CD4-positive, alpha-beta T cell treated with Interferon gamma for 1 hour (primary cell): ENCODE data around the gene SMIM20.
"Not testable (repeated sequence)": the region's sequence is repeated elsewhere in the genome, so short reads cannot be mapped to it uniquely, and the experiment has no call there.

Experiments used
- DNase-seq: peaks from one replicate; pipeline ENCODE4 v3.0.0-alpha.2; 2020

The SMIM20 gene

DNA sequence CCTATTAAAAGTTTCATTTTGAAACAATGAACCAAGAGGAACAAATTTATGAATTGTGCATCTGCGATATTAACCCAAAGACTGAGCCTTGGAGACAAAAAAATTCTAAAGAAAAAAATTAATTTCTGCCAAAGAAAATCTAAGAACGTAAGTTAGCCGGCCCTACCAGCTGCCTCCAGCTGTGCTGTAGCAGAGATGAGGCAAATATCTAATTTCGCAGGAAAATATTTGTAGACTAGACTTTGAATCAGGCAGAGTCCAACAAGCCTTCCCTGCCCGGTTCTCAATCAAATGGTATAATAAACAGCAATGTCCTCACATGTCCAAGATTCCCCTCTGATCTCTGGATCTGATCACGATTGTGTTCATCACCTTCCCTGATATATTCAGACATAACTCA, 21.2 kb upstream of the SMIM20 start:
- no peak for DNase-seq

DNA sequence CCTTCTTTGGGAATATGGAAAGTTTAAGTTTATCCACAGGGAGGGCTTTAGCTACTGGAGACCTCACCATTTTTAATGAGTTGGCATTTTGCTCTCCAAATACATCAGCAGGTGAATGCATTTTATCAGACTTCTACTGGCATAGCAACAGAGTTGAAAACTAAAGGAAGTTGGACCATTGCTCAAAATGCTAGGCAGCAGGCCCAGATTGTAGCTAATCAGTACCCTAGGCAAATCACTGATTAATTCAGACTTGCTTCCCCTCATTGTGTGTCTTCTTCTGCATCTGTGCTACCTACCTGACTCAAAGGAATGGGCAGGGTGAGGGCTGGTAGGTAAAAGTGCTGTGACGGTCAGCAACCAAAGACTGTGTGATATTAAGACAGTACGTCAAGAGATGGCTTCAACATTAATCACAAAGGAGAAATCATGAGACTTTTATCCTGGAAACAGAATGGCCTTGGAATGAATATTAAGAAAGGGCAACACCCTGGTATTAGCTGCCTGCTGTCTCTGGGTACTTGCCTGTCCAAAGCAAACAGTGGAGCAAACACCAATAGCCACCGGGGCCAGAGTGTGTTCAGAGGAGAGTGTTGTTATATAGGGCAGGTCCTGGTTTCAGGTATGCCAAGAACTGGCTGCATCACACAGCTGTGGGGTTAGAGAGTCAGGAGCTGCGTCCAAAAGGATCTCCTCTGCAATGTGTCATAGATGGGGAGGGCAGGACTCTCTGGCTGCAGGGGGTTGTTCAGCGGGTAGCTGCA, 17.1 kb upstream of the SMIM20 start:
- DNase-seq: no peak

DNA sequence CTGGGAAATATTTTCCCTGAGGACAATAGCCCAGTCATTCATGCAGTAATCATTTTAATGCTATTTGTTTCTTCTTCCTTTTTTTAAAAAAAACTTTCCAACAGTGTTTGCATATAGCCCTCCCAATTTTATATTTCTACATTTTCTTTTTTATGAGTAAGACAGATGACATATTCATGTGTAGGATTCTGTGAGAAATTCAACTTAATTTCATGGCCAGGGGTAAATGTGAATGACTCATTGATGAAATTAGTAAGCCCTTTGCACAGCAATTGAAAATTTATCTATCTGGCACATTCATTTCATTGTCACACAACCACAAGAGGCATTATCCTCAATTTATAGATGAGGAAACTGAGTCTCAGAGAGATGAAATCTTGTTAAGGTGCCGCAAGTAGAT, 13.7 kb upstream of the SMIM20 start:
- DNase-seq: no peak

DNA sequence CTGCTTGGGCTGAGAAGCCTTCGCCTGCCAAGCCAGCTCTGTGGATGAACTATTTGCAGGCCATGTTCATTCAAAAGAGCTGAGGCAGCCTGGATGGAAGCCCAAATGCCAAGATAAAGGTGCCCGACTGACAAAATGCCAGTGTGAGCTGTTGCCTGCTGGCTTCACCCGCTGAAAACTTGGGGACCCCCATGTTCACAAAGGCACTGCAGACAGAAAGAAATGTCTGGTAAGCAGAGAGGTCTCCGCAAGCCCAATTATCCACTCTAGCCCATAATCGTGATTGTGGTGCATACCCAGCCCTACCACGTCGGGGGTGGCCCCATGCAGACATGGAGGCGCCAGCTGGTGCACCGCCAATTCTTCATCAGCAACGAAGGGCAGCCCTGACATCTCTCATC, 13.0 kb upstream of the SMIM20 start:
- DNase-seq: no peak

DNA sequence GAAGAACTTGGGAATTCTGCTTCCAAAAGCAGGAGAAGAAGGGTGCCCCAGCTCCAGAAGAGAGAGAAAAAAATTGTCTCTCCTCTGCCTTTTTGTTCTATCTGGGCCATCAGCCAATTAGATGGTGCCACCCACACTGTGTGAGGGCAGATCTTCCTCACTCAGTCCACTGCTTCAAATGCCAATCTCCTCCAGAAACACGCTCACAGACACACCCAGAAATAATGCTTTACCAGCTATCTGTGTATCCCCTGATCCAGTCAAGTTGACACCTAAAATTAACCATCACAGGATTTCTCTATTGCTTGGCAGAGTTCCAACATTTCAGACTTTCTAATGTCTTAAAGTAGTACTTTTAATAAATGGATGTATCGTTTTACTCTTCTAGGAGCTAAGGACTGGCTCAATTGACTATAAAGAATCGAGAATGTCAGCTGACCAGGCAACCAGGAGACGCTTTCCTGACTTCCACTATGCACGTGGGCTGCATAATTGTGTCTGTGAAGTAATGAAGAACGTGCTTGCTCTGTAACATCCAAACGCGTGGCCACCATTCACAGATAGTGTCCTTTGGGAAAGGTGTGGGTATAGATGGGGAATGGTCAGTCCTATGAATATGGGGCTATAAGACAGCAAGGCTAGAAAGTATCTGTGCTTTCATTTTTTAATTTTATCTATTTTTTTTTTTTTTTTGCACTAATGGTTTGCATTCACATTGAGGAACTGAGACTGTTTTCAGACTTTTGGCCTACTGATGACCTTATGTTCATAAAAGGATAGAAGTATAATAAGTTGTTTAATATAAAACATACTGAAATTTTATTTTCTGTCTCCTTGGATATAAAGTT, 9.9 kb upstream of the SMIM20 start:
- DNase-seq: no peak

DNA sequence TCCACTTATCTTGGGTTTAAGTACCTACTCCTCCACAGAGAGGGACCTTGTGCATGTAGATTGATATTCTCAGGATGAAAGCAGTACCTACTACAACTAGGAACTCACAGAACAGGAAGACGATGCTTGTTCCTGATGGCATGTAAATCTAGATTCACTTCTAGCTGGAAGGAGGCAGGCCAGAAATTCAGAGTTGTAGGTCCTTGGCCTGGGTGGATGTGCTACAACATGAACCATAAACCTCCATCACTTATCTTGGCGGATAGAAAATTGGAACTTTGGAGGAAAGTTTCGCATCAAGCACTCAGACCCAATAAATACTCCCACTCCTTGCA, 9.3 kb upstream of the SMIM20 start:
- DNase-seq: no peak

DNA sequence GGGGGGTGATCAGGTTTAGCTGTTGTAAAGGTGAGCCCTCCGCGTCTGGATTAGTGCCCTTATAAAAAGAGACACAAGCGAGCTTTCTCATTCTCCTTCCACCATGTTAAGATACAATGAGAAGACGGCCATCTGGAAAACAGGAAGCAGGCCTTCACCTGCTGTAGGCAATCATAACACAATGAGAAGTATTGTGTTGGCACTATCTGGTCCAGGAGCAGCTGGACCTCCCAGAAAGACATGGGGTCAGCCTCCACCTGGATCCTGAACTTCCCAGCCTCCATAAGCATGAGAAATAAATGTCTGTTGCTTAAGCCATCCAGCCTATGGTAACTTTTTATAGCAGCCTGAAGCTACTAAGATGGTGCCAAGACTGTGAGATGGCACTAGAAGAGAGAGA, 8.6 kb upstream of the SMIM20 start:
- DNase-seq: no peak

DNA sequence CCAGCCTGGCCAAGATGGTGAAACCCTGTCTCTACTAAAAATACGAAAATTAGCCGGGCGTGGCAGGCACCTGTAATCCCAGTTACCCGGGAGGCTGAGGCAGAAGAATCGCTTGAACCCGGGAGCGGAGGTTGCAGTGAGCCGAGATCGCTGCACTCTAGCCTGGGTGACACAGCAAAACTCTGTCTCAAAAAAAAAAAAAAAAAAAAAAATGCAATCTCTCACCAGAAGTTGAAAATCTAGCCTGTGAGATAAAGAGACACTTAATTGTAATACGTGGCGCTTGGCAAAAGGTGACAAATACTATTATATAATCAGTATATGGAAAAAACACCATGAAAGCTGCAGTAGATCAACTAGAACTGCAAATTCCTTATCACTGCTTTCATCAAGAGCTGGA, 7.9 kb upstream of the SMIM20 start:
- DNase-seq: not testable (repeated sequence)

DNA sequence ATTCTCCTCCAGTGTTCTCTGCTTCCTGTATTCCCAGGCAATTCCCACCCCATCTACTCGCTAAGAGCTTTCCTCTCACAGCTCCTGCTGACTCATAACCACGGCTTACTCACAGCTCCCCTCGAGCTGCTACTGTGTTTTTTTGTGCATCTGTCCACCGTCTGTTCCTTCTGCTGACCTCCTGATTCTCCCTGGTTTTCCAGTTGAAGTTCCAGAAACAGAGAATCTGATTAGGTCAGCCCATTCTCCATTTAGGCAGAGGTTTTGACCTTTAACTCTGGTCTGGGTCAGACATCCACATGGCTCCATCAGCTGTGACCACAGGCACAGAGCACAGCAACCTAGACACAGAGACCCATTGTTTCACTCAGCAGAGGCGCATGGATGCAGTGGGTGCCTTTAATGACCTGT, 5.5 kb upstream of the SMIM20 start:
- no peak for DNase-seq

DNA sequence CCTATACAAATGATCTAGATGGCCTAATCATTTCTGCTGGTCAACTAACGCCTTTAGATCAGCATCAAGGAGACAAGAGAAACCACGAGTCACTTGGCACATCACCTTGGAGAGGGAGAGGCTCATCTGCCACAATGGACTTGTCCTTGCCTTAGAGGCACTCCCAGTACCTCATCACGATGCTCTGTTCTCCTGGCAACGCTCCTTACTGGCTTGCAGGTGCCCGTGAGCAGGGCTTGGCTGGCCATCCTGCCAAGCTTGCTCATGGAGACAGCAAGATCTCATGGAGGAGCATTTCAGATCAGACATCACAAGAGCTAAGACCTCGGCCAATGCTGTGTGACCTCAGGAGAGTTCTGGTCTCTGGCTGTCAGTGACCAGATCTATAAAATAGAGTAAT, 2.7 kb upstream of the SMIM20 start:
- DNase-seq: no peak

DNA sequence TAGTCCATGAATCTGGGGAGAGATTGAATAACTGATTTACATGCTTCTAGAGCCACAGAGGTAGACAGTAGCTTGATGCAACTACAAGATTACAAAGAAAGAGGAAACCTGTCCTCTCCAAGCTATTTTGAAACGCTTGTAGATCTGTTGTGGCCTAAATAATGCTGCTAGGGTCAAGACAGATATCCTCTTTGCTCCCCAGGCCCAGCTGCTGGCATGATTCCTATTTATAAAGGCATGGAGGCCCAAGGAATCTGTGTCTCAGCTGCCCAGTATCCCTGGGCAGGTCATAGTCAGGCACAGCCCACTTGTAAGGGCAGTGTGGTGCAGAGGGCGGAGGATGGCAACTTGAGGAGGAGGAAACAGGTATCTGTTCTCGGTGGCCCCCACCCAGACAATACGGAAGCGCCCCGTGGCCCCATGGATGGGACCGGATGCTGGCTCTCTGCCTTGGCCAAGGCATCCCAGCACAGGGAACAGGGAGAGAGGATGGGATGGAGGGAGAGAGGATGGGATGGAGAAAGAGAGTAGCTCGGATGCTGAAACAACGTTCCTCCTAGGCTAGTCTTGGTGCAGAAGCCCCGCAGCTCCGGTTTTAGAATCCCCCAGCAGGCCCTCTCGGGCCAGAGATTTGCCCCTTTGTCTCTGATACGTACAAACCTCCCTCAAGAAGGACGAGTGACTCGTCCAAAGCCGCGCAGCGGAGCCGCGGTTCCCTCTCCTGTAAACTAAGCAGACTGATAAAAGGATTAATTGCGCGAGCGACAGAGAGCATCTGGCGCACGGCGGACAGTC, 767 bp upstream of the SMIM20 start:
- peak; percentile 47 for DNase-seq

DNA sequence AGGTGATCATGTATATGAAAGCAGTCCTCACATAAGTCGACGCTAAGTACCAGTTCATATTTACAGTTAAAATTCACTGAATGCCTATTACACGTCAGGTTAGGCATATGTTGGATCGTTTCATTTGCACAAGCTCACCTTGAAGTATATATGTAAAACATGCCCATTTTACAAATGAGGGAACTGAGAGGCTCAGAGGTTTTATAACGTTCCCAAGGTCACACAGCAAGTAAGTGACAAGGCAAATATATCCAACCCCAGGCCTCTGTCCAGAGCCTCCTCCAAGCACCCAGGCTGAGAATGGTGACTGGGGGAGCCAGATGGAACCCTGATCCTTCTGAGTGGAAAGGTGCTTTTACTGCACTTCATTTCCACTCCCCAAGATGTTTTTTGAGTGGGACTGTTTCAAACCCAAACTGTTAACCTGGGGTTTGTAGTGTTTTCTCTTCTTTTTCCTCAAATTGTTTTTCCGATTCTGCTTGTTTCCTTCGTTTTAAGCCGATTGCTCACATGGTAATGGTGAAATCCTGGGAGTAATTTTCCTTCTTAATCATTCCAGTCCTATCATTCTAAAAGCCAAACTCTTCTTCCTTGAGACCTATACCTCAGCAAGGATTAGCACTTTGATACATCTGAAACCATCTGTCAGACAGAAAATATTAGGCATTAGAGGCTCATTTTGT, 791 bp downstream of the SMIM20 start:
- no peak for DNase-seq

DNA sequence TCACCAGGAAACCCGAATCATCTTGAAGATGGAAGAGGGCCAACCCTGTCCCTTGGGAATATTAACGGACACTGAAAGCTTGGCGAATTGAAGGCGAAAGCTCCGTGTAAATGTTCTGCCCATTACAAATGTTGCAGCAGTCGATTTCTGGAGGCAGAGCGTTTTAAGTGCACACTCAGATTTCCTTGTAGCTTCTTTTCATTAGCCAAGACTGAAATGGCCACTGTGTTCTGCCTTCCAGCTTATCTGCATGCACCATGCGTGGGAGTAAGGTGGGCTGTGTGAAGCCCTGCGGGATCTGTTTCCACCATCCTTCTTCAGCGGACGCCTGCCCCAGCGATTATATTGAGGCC, 1.3 kb downstream of the SMIM20 start:
- no peak for DNase-seq

DNA sequence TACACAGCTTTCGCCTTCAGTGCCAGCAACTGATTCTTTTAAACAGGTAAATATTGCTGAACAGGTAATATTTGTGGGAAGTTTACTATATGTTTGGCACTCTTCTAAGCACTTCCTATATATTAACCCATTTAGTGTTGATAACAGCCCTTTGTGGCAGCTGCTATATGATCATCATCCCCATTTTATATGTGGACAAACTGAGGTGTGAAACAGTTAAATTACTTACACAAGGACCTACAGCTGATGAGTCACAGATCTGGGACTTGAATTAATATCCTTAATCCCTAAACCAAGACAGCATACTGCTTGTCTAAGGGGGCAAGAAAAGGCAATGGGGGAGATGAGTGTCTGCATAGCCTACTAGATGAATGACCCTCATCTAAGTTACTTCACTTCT, 2.9 kb downstream of the SMIM20 start:
- DNase-seq: no peak

DNA sequence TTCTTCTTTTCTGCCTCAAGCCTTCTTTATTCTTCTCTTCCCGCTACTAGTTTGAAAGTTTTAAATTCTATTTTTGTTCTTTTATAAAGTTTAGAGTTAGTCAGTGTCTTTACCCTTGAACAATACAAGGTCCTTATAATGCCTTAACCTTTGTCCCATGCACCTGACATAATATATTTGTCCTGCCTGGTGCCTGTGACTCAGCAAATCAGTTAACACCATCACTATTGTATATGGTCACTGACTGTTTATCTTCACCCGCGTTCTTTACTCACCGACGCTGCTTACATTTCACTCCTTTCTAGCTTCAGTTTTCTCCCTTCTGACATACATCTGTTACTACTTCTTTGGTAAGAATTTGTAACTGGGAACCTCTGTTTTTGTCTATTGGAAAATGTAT, 5.7 kb downstream of the SMIM20 start:
- DNase-seq: no peak

DNA sequence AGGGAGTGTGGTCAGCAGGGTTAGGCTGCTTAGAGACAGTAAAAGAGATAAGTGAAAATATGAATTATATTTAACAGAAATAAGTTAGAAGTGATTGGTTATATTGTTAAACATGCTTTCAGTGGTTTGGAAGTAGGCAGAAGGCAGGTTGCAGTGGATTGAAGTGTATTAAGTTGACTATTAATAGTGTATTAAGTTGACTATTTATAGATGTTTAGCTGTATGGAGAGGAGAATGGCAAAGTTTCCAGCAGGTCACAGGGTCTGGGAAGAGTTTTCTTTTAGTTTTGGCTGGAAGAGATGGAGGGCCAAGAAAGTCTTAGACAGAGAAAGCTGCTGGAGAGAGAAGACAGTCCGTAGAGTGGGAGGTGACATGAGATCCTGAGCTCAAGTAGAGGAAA, 7.9 kb downstream of the SMIM20 start:
- no peak for DNase-seq

DNA sequence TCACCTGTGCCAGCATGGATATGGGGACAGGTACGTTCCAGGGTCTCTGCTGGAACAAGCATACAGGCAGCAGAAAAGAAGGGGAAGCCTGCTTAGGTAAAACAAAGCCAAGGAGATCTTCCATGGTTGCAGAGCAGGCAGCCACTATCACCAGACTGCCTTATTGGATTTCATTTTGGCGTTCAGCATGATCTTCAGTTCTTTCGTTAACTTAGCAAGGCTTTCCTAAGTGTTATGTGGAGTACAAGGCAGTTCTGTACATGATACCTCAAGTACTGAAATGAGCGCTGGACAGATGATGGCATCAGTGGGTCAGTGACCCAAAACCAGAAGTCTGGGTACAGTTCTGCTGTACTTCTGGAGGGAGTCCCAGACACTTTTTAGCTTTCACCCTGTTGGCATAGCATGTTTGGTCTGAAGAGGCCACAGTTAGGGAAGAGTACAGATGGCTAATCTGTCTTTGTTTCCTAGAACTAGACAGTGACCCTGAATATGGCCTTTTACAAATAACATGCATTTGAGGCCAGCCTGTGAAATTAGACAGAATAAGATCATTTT, 8.9 kb downstream of the SMIM20 start:
- no peak for DNase-seq

DNA sequence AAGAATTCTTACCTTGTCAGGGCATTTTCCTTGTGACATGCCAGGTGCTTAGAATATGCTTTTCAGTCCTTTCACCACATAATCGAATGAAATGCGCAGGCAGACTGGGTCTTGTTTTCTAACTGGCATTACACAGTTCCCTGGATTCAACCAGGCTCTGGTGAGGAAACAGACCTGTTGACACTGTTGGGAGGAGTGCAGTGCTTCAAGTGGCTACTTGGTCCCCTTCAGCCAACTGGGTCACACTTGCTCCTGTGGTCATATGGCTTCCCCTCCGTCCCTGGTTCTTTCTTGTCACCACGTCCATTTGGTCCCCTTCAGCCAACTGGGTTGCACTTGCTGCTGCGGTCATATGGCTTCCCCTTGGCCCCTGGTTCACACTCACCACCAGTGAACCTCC, 9.7 kb downstream of the SMIM20 start:
- DNase-seq: no peak

DNA sequence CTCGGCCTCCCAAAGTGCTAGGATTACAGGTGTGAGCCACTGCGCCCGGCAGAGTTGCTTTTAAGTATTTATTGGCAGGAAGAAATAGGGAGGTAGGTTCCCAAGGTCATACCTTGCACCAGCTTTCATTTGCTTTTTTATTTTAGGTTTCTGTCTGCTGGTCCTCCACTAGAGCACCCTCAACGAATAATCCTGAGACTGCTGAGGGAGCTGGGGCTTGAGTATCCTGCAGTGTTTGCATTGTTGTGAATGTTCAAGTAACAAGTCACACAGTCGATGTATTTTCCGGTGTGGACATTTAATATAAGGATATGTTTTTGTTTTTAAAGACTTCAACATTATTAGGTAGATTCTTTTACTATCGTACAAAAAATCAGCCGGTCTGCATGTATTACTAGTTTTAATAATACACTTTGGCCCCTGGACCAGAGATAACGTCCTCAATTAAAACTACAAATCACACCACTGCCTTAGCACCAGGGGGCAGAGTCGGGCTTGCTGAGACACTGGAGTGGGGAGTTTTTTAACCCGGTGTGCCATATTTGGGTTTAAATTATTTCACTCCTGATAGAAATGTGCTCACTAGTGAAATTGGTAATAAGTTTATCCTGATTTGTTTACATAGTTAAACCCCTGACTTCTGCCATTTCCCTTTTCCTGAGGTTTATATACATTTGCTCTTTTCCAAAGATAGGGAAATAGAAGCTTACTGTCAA, 11.6 kb downstream of the SMIM20 start:
- no peak for DNase-seq

DNA sequence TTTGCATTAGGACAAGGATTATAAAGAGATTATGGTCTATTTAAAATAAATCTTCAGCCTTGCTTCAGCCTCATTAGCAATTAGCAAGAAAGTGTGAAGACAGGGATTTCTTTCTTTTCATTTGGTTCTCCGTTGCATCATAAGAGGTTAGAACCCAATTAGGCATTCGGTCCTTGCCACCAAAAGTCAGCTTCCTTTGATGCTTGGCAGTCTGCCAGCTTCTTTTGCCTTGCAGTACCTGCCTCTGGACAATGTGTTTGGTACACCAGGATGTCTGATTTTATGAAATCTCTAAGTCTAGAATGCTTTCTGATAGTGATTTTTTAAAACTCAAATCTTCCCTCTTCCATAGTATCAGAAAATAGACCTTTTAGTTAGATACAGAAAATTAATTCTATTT, 12.4 kb downstream of the SMIM20 start:
- DNase-seq: no peak

DNA sequence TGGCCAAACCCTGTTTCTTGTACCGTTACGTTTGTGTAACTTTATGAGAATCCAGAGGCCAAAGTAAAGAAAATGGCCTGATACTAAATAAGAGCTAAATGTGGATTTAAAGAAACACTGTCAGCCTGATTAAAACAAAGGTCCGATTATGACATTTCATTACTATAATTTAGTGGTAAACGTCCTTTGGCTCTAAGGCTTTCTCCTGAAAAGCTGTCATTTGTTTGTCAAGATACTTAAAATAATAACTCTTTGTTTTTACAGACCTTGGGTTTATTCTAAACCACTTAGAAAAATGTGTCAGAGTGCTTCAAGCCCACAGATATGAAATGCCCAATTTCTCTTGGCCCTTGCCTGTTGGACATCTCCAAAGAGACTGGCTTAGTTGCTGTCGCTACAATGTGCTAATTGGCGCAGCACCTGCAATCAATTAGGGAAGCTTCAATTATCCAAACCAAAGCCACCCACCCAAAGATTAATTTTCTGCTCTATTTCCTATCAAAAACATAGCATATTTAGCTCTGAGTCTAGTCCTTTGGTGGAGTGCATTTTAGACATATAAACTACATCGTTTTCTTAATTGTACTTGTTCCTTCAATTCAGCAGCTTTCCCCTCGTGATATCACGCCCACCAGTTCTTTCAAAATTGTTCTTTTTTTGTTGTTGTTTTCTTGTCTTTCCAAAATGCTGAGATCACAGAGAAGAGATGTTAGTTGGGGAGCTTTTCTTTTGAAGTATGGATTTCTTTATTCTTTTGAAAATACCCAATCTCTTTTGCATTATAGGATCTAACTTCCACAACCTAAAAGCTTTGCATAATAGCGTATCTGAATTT, 13.6 kb downstream of the SMIM20 start:
- no peak for DNase-seq
